DMS153 (cell line): ENCODE results near the gene U2AF1L4.

Experiments used
- DNase-seq: peaks from one replicate; lab custom pipeline; 2025; lab: John Stamatoyannopoulos, UW

The U2AF1L4 gene

DNA sequence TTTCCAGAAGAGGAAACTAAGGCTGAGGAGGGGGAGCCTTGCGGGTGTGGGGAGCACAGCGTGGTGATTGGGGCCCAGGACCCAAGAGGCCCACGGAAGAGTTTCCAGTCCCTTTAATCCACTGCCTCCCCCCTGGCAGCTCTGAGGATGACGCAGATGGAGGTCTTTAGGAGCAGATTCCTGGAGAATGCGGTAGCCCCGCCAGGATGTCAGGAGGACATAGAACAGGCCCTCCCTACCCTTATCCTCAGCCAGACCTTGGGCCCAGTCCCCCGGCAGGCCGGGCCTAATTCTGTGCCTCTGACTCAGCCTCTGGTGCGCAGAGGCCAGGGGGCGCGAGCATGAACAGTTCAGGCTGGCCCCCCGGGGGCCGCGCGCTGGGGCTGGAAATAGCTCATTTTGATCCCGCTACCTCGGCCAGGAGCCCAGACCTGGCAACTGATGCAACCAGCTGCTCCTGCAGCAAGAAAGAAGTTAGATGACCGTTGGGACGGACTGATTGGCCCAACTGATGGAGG, 12.1 kb upstream of the U2AF1L4 start:
- no peak for DNase-seq

DNA sequence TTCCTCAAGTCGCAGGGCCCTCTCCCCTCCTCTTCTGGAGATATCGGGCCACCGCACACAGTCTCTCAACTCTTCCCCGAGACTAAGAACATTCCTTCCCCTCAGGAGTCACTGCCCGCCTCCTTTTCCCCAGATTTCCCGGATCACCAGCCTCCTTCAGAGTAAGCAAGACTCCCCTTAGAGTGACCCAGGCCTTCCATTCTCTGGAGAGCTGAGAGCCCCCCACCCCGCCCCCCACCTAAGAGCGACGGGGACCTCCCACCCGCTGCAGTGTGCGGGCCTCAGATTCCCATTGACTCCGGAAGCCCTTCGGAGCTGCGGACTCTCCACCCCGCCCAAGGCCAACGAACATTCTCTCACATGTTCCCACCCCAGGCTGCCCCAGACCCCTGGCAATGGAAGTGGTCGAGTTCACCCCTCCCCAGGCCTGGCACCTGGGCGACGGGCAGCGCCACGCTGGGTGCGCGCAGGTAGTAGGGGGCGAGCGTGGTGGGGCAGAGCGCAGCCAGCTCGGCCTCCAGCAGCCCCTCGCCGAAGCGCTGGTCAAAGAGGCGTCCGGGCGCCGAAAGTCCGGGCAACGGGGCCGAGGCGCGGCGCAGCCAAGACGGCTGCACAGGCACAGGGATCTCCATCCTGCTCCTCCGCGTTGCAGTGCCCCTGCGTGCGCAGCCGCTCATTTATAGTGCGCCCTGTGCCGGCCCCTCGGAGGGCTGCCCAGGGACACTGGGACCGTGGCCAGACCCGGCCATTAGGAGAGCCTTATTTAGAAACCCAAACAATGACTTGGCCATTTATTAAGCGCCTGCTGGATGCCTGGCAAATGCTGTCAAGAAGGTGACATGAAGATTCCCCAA, 11.4 kb upstream of the U2AF1L4 start, which contains the start of gene HSPB6:
Gene HSPB6, minus strand, starts transcription at position 653 of the 854 bp plus-strand sequence. Its CDS starts 21 bp downstream, at position 632.
- no peak for DNase-seq

- DNase-seq: no peak
These were observed 10.5 kb upstream of the U2AF1L4 start for GRCh38 chr19:35755550-35756376.

GRCh38 chr19:35755131-35755549, 9.9 kb upstream of the U2AF1L4 start:
- no peak for DNase-seq

DNA sequence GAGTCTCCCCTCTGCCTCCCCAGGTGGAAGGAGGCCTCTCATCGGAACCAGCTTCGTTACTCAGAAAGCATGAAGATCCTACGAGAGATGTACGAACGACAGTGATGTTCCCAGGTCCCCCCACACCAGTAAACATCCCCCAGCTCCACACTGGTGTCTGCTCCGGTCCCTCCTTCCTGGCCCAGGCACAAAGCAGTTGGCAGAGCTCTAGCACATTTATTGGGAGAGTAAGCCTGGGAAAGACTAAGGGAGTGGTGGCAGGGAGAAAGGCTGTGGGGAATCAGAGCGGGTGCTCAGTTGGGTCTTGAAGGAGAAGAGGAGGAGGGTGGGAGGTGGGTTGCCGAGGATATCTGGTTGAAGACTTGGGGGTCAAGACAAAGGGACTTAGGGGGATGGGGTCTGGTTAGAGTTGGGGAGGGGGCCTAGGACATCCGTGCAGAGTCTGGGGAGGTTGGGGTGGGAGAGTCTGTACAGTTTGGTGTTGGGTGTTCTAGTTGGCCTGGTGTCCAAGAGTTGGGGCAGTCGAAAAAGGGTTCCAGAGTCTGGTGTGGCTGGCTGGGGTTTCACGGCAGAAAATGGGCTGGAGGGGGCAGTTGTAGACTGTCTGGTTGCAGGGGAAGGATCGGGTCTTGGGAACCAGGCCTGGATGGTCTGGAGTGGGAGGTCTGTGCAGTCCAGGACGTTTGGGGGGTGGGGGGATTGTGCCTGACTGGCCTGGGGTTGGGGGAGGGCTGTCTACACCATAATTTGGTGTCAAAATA, 9.3 kb upstream of the U2AF1L4 start:
- DNase-seq: no peak

GRCh38 chr19:35753634-35754369, 8.6 kb upstream of the U2AF1L4 start:
- no peak for DNase-seq

DNA sequence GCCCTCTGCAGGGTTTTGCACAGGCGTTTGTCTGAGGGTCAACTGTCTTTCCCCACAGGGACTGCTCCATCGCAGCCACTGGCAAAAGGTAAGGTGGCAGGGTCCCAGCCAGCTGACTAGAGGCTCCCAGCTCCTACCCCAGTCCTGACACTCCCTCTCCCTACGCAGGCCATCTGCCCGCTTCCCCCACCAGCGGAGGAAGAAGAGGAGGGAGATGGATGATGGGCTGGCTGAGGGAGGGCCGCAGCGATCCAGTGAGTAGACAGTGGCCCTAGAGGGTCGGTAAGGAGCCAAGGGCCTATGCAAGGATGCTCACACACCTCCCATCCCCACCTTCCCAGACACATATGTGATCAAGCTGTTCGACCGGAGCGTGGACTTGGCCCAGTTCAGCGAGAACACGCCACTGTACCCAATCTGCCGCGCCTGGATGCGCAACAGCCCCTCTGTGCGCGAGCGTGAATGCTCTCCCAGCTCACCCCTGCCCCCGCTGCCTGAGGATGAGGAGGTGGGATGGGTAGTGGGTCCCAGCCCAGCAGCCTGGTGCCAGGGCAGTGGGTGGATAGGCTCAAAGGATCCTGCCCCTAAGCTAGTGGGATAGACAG, 7.6 kb upstream of the U2AF1L4 start:
- DNase-seq: no peak

DNA sequence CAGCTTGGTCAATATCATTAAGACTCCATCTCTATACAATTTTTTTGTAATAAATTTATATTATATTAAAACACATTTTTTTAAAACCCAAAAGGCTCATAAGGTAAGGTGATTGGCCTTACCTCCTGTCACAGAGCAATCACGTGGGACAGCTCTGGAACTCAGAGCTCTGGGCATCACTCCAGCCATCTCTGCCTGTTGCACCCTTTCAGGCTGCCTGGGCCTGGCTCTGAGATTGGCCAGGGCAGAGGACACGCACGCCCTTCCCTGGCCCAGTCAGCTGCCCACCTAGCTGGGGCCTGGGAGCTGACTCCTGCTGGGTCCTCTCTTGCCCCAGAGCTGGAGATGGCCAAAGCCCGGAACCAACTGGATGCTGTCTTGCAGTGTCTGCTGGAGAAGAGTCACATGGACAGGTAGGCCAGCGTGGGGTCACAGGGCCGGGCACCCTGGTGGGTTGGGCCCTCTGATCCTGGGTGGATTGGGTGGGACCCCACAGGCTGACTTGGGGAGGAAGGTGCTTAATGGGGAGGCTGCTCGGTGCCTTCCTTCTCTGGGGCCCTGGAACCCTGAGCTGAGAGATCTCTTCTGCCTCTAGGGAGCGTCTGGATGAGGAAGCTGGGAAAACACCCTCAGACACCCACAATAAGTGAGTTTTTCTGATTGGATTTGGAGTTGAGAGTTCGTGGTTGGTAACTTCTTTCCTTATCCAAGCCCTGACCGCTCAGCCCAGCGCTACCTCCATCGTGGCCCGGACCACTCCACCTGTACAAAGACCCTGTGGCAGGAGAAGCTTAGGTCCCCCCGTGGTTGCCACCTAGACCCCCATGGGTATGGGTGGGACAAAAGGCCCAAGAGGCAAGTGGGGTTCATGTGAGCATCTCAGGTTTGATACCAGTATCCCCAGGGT, 6.9 kb upstream of the U2AF1L4 start:
- DNase-seq: no peak

- no peak for DNase-seq
These were observed 4.9 kb upstream of the U2AF1L4 start for GRCh38 chr19:35750167-35750566.

DNA sequence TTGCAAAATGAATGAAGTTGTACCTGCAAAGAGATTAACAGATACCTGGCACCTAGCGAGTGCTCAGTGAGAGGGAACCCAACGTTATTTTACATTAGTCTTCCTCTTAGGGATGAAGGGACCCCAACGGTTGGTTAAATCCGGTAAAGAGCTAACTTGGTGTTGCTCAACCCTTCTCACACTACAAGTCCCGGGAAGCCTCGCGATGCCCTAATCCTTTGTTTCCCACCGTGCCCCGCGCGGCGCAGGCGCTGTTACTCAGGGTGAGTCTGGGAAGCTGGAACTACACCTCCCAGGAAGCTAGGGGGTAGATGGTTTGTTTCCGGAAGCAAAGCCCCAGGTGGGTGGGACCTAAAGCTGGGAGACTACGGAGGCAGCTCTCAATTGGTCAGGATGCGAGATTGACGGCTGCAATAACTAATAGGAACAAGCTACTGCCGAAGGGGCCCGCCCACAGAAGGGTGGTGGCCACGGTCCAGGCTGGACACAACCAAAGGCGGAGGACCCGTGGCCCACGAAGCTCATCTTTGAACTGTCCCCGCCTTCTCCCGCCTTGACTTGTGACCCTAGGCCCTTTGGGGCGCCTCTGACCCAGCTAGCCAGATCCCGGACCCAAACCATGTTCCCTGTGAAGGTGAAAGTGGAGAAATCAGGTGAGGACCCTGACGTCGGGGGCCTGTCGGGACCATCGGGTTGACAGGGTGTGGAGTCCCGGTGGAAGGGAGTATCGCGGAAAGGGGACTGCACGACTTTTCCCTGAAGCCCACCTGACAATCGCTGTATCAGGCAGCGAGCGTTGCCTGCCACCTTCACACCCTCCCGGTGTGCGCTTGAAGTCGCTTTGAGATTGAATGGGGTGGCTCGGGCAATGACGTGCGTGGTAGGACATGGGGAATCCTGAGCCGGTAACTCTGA, 3.1 kb upstream of the U2AF1L4 start, which contains the start of gene LIN37:
Gene LIN37, plus strand, starts transcription at position 471 of the 915 bp plus-strand sequence. Its CDS starts 149 bp downstream, at position 620.
- peak; percentile 99 for DNase-seq

- DNase-seq: no peak
These were observed 1.3 kb upstream of the U2AF1L4 start for GRCh38 chr19:35746531-35746930.

DNA sequence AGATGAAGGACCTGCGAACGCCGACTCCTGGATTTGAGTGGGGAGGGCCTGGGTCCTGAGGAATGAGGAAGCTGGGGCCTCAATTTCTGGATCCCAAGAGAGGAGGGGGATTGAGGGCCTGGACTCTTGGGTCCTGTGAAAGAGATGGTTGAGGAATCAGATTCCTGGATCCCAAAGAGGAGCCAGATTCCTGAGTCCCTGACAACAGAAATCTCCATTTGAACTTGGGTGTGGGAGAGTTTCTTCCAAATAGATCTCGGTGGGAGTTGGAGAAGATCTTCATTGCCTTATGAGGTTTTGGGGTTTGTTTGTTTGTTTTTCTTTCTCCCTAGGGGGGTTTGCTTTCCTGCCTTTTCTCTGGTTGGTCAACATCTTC, 857 bp upstream of the U2AF1L4 start:
- no peak for DNase-seq

- peak; percentile 91 for DNase-seq
These were observed 539 bp downstream of the U2AF1L4 start for GRCh38 chr19:35744430-35745327.

GRCh38 chr19:35743640-35744429, 1.4 kb downstream of the U2AF1L4 start:
- DNase-seq: no peak

DNA sequence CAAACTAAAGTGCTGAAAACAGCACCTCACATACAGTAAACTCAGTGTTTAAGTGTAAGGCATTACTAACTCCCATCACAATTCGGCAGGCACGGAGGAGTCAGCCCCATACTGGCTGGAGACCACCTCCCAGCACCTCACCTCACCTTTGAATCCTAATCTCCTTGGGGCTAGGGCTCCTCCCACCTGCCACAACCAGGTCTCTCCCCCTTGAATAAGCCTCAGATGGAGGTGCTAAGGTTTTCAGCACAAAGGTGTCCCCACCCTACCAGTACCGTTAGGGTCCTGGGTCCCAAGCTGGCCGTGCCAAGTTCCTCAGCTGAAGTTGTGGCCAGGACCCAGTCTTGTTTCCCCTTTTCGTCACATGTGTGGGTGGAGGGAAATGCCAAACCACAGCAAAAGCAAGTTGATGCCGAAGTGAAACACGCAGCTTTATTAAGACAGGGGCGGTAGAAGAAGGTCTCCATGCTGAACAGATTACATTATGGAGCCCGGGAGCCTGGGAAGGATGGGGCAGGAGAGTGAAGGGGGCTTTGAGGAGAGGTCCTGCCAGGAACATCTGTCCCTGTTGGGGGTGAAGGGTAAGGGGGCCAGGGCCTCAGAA, 3.0 kb downstream of the U2AF1L4 start, which contains the start of gene IGFLR1:
Gene IGFLR1, minus strand, starts transcription at position 332 of the 604 bp plus-strand sequence. CDS start 1,272 bp downstream, outside the sequence.
- no peak for DNase-seq

- no peak for DNase-seq
These were observed 4.1 kb downstream of the U2AF1L4 start for GRCh38 chr19:35741203-35741515.
